K562 (cell line): Measurements from ENCODE around the gene PDCD11. TPM values are rescaled to one million over a fixed set of nuclear protein-coding genes. Genes with fewer than 3 reads are reported as not detected.
A peak's percentile ranks its signal among the peaks of the same experiment; 100 is the strongest.

Source experiments
- ATAC-seq: fragments of 200-7000 bp; cut with Tn5 transposase; 3 replicates; pipeline ENCODE4 v1.9.1; 2020; ENCODE audit warnings: moderate library complexity
- BruUV-seq: library from RNA; stranded (reverse); fragments of 400-500 nt; replicated peaks from 2 replicates; lab custom pipeline; 2021; lab: Mats Ljungman, UMichigan
- CTCF ChIA-PET: fragments of 300-600 bp; formaldehyde crosslinking; extraction: SDS; loops from one replicate; lab custom pipeline; 2021; ENCODE audit warnings: low intra/inter-chr PET ratio; lab: Yijun Ruan, JAX
- POLR2A ChIA-PET: fragments of 300-600, 350-650 bp; sonication (Branson Sonifier 250); formaldehyde crosslinking; extraction: SDS; loops from one replicate; lab custom pipeline; 2021; ENCODE audit warnings: antibody characterized with exemption, inconsistent platforms; lab: Yijun Ruan, JAX
- DNase-seq, 4 experiments: peaks; one replicate each; pipeline versions ENCODE4 v3.0.0 to v3.0.0-alpha.2; 2011 to 2018; ENCODE audit warnings: low spot score in 3 of 4, mixed read lengths in 3 of 4; ENCODE audit errors: extremely low read depth in 1 of 4
- FAIRE-seq: peaks from 2 replicates; lab custom pipeline; 2011; peaks lifted over from hg19 to GRCh38; lab: Jason Lieb, UNC
- H2AFZ ChIP-seq: 2 replicates; pipeline ENCODE4 v1.6.0; 2011; ENCODE audit warnings: low read depth, low read length, control low read depth, inconsistent platforms
- H3K27ac ChIP-seq: fragments of 200-600 bp; 3 replicates; pipeline ENCODE4 v1.8.0; 2011; ENCODE audit warnings: low read depth, mild to moderate bottlenecking, control low read depth, inconsistent platforms, low read length, moderate library complexity, mixed read lengths; ENCODE audit errors: extremely low read depth
- H3K27me3 ChIP-seq, 2 experiments: fragments of 300-600 bp in 1 of 2; 2 replicates in 1 of 2; 3 replicates in 1 of 2; pipeline versions ENCODE4 v1.6.0 to v1.8.0; 2011; ENCODE audit warnings: inconsistent platforms in 2 of 2, low read length in 2 of 2, mild to moderate bottlenecking in 1 of 2, mixed read lengths in 1 of 2, moderate library complexity in 1 of 2; ENCODE audit not compliant: control insufficient read depth in 2 of 2, insufficient read depth in 2 of 2
- H3K36me3 ChIP-seq: fragments of 300-600 bp; 3 replicates; pipeline ENCODE4 v1.8.0; 2011; ENCODE audit warnings: mild to moderate bottlenecking, low read length, inconsistent platforms; ENCODE audit not compliant: control insufficient read depth, insufficient read depth
- H3K4me1 ChIP-seq, 2 experiments: fragments of 200-600 bp in 1 of 2; replicated peaks in 1 of 2; 2 replicates in 1 of 2; 3 replicates in 1 of 2; pipeline versions ENCODE4 v1.5.1 to v1.8.0; 2011; ENCODE audit warnings: inconsistent platforms in 2 of 2, low read length in 2 of 2, mild to moderate bottlenecking in 1 of 2, mixed read lengths in 1 of 2, moderate library complexity in 1 of 2; ENCODE audit not compliant: control insufficient read depth in 2 of 2, insufficient read depth in 2 of 2
- H3K4me2 ChIP-seq: 2 replicates; pipeline ENCODE4 v1.6.1; 2011; ENCODE audit warnings: low read length, control low read depth, inconsistent platforms, mixed read lengths; ENCODE audit not compliant: insufficient read depth
- H3K4me3 ChIP-seq: fragments of 200-600 bp; sonication (generic), shearing (Covaris generic); 2 replicates; pipeline ENCODE4 v1.5.1; 2016; ENCODE audit warnings: control low read depth, inconsistent platforms
- H3K79me2 ChIP-seq: fragments of 200-600 bp; 3 replicates; pipeline ENCODE4 v1.8.0; 2011; ENCODE audit warnings: low read length, inconsistent platforms; ENCODE audit not compliant: control insufficient read depth, insufficient read depth
- H3K9ac ChIP-seq, 2 experiments: 2 replicates each; pipeline versions ENCODE4 v1.6.0 to v1.6.1; 2011; ENCODE audit warnings: low read depth in 2 of 2, low read length in 2 of 2, control low read depth in 1 of 2, inconsistent platforms in 1 of 2, mild to moderate bottlenecking in 1 of 2, mixed read lengths in 1 of 2; ENCODE audit not compliant: insufficient read depth in 1 of 2
- H3K9me1 ChIP-seq: one replicate; pipeline ENCODE4 v1.6.0; 2011; ENCODE audit warnings: inconsistent platforms, mild to moderate bottlenecking, low read length, moderate library complexity; ENCODE audit not compliant: control insufficient read depth, insufficient read depth
- H3K9me3 ChIP-seq: replicated peaks from 2 replicates; pipeline ENCODE4 v1.5.1; 2011; ENCODE audit warnings: low read depth, low read length, inconsistent platforms; ENCODE audit not compliant: control insufficient read depth, insufficient read depth
- H4K20me1 ChIP-seq: replicated peaks from 2 replicates; pipeline ENCODE4 v1.6.1; 2011; ENCODE audit warnings: low read length, inconsistent platforms, mixed read lengths; ENCODE audit not compliant: control insufficient read depth, insufficient read depth
- EGR1 ChIP-seq: fragments of 450-650 bp; conservative IDR thresholded peaks from 2 replicates; pipeline ENCODE4 v1.6.1; 2017; ENCODE audit warnings: mild to moderate bottlenecking
- HDAC8 ChIP-seq: fragments of 450-650 bp; IDR thresholded peaks from 2 replicates; pipeline ENCODE4 v1.6.1; 2016; ENCODE audit warnings: mild to moderate bottlenecking, missing genetic modification characterization, moderate library complexity, missing compliant biosample characterization
- HMGN3 ChIP-seq: IDR thresholded peaks from 2 replicates; pipeline ENCODE4 v1.6.1; 2011; ENCODE audit warnings: borderline replicate concordance, low read depth, mild to moderate bottlenecking, mixed read lengths, low read length; ENCODE audit not compliant: insufficient read length; ENCODE audit errors: extremely low read depth
- NFATC3 ChIP-seq: fragments of 450-650 bp; IDR thresholded peaks from 2 replicates; pipeline ENCODE4 v1.6.1; 2017; ENCODE audit warnings: mild to moderate bottlenecking
- RAD21 ChIP-seq, 2 experiments: fragments of 250-450 bp in 1 of 2; fragments of 450-650 bp in 1 of 2; sonication (Bioruptor Pico) in 1 of 2; formaldehyde crosslinking in 1 of 2; IDR thresholded peaks in 1 of 2; conservative IDR thresholded peaks in 1 of 2; 2 replicates each; pipeline versions ENCODE4 v1.4.0 to v1.8.0; 2020 to 2022; ENCODE audit warnings: mild to moderate bottlenecking in 2 of 2, moderate library complexity in 1 of 2
- SMARCB1 ChIP-seq: IDR thresholded peaks from 2 replicates; pipeline ENCODE4 v1.6.1; 2011; ENCODE audit warnings: improper control_type of control experiment, low read depth; ENCODE audit not compliant: insufficient read length
- STAG1 ChIP-seq: sonication (generic); formaldehyde crosslinking; IDR thresholded peaks from 2 replicates; pipeline ENCODE4 v1.5.0; 2020; ENCODE audit warnings: missing genetic modification reagents, borderline replicate concordance
- TAL1 ChIP-seq: fragments of 450-650 bp; IDR thresholded peaks from 2 replicates; pipeline ENCODE4 v1.6.1; 2016; ENCODE audit warnings: mild to moderate bottlenecking
- ZBTB33 ChIP-seq: sonication (generic); formaldehyde crosslinking; IDR thresholded peaks from 2 replicates; pipeline ENCODE4 v1.8.1; 2023; ENCODE audit warnings: mild to moderate bottlenecking, missing genetic modification reagents
- WGBS: fragments of 100-300 bp; shearing (Covaris generic); methylation state at CpG from one replicate; pipeline ENCODE4 v1.1.6; 2016; ENCODE audit warnings: low coverage, mixed read lengths; ENCODE audit not compliant: insufficient coverage; ENCODE audit errors: missing lambda C conversion rate; 5-methylcytosine and 5-hydroxymethylcytosine counted together
- in situ Hi-C: fragments of 300-500 bp; cut with MboI; formaldehyde crosslinking; loops from 4 replicates; pipeline ENCODE4 v1.15.0; 2018; ENCODE audit warnings: inconsistent platforms, mixed read lengths
- intact Hi-C: fragments of 100-400 bp; cut with micrococcal nuclease; formaldehyde crosslinking; loops from 2 replicates; pipeline ENCODE4 v1.14.2; 2022
- polyA plus RNA-seq, 8 experiments: library from polyadenylated mRNA; depleted of rRNA in 4 of 8; stranded (reverse) in 5 of 8; unstranded in 3 of 8; fragments of >200 nt; fragmentation: Nextera tagmentation in 2 of 8; fragmentation: Illumina TruSeq in 1 of 8; extraction: Ambion mirVana in 2 of 8; extraction: Trizol in 1 of 8; gene quantifications; 2 replicates each; pipeline versions ENCODE4 v1.2.1 to v1.2.3, GENCODE V29; 2011 to 2014; ENCODE audit warnings: inconsistent platforms in 1 of 8, missing spikeins in 1 of 8
- total RNA-seq, 7 experiments: library from RNA; depleted of rRNA in 6 of 7; stranded (reverse); fragments of >200 nt in 6 of 7; fragmentation: Illumina TruSeq in 2 of 7; extraction: Trizol in 2 of 7; gene quantifications; 2 replicates each; pipeline versions ENCODE4 v1.2.1 to v1.2.3, GENCODE V29; 2011 to 2021; ENCODE audit warnings: low replicate concordance in 1 of 7
- TF ChIP-seq, protein P1 (sequence below): fragments of 250-450 bp; sonication (Bioruptor Pico); IDR thresholded peaks from 2 replicates; pipeline ENCODE4 v1.5.0; 2021; ENCODE audit warnings: mild to moderate bottlenecking, moderate library complexity
- TF ChIP-seq, protein P2 (sequence below): sonication (generic); IDR thresholded peaks from 2 replicates; pipeline ENCODE4 v1.6.1; 2016
- TF ChIP-seq, protein P3 (sequence below), 2 experiments: fragments of 150-350 bp in 1 of 2; IDR thresholded peaks; 2 replicates each; pipeline ENCODE4 v1.6.1; 2012 to 2016; ENCODE audit warnings: low read depth in 2 of 2, low read length in 2 of 2, mild to moderate bottlenecking in 1 of 2, moderate library complexity in 1 of 2

PDCD11 gene
- total and polyA plus RNA-seq, 9 of the 15 experiments (the other 6 are each of a cell fraction or from before 2014, with no cell fraction given) = 14.8 to 73.8 (median 50.0) TPM

DNA sequence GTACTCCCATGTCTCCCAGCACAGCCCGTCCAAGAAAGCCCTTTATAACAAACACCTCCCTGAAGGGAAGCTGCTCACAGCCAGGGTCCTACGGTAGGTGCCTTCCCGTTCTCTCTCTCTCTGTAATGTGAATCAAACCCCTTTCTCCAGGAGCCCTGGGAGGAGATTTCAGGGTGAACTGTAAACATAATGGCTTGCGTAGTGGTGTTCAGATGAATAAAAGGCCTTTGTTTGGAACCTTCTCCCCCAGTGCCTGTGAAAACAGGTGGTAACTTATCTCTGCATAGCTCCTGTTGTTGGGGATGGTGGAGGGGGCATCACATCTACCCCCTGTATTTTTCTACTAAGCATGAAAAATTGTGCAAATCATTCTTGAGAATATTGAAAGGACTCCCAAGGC, 43.4 kb downstream of the PDCD11 start:
- H3K79me2 ChIP-seq = no peaks in the 10 kb centered on the region
- H3K9me3 ChIP-seq = no peaks in the 10 kb centered on the region
- no peak for FAIRE-seq
- H3K9me1 ChIP-seq = no peaks in the 10 kb centered on the region
- 100% methylated on average over 3 of the region's 4 CpGs for WGBS
- no peaks in the 10 kb centered on the region for H4K20me1 ChIP-seq
- in situ Hi-C loops (no loop called here), intact Hi-C loops (no loop called here)
- peaks cover 91% of the 10 kb centered on the region; the same call in 2 of the 3 replicates for H3K36me3 ChIP-seq
- no peaks in the 10 kb centered on the region for H3K27me3 ChIP-seq
- H2AFZ ChIP-seq = no peak overlapping the region
- H3K4me2 ChIP-seq = no peak overlapping the region
- ChIA-PET POLR2A (no interaction called here), CTCF (no interaction called here)
- H3K9ac ChIP-seq = no peak overlapping the region
- no peaks in the 10 kb centered on the region; a peak in 1 of 5 replicates for H3K4me1 ChIP-seq
- H3K27ac ChIP-seq = no peak overlapping the region
- no peak for ATAC-seq
- no peak overlapping the region for H3K4me3 ChIP-seq
- TSS peak; percentile 32 for BruUV-seq
- no peak for DNase-seq
- TF ChIP-seq NFATC3 (no peak), STAG1 (CRISPR knock-in tag) (no peak), TAL1 (no peak), HDAC8 (tag) (no peak), HMGN3 (no peak), SMARCB1 (no peak), ZBTB33 (CRISPR knock-in tag) (no peak), RAD21 (CRISPR knock-in tag; conservative IDR thresholded peaks at IDR 0.05 in 1 of 2, IDR thresholded peaks at IDR 0.05 in 1 of 2) (no peak), EGR1 (no peak)
- TF ChIP-seq, protein P1, sequence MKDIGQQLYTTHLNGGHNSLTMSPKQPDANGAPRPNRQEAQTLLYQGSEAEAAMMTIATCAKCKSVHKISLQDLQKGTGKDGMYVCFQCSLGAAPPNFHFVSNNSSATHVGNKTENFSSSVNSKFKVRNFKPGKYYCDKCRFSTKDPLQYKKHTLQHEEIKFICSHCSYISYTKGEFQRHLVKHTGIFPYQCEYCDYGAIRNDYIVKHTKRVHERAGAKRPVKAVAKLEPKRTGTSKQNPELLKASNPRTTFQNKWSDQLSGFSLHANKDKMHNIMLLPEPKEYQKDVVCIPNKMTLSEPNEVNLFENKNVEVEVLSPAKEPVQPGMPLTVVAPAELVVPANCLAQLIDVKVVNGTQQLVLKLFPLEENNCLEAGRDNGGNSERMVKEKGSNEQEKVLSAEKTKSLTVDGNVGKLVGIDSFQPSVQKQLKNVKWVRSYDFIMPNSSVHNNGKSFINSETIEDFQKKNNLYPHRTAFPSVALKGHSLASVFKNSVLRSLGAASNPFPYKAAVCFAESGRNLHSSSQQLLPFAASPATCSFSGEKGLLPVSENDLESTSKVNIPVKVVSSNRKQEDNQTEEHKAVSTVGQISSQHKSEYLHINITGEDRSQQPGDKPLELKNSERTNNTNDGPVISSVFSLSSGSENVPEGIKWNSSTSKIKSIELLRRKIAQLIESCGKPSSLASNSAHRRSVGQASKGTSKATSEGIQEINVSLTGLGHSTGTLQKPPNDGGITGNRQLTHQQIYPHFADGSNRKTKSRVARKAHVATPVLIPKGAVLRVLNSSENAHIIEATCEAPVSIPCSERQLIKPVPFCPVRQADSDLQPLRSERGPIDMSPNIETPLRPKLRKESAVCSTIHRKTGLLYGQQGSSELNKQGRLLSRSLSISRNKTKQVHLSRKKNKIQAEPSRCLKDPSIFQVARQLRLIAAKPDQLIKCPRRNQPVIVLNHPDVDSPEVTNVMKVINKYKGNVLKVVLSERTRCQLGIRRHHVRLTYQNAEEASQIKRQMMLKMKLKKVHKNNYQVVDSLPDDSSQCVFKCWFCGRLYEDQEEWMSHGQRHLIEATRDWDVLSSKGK (CRISPR knock-in tag) = no peak
- TF ChIP-seq, protein P2, sequence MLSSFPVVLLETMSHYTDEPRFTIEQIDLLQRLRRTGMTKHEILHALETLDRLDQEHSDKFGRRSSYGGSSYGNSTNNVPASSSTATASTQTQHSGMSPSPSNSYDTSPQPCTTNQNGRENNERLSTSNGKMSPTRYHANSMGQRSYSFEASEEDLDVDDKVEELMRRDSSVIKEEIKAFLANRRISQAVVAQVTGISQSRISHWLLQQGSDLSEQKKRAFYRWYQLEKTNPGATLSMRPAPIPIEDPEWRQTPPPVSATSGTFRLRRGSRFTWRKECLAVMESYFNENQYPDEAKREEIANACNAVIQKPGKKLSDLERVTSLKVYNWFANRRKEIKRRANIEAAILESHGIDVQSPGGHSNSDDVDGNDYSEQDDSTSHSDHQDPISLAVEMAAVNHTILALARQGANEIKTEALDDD = no peak
- TF ChIP-seq, protein P3, sequence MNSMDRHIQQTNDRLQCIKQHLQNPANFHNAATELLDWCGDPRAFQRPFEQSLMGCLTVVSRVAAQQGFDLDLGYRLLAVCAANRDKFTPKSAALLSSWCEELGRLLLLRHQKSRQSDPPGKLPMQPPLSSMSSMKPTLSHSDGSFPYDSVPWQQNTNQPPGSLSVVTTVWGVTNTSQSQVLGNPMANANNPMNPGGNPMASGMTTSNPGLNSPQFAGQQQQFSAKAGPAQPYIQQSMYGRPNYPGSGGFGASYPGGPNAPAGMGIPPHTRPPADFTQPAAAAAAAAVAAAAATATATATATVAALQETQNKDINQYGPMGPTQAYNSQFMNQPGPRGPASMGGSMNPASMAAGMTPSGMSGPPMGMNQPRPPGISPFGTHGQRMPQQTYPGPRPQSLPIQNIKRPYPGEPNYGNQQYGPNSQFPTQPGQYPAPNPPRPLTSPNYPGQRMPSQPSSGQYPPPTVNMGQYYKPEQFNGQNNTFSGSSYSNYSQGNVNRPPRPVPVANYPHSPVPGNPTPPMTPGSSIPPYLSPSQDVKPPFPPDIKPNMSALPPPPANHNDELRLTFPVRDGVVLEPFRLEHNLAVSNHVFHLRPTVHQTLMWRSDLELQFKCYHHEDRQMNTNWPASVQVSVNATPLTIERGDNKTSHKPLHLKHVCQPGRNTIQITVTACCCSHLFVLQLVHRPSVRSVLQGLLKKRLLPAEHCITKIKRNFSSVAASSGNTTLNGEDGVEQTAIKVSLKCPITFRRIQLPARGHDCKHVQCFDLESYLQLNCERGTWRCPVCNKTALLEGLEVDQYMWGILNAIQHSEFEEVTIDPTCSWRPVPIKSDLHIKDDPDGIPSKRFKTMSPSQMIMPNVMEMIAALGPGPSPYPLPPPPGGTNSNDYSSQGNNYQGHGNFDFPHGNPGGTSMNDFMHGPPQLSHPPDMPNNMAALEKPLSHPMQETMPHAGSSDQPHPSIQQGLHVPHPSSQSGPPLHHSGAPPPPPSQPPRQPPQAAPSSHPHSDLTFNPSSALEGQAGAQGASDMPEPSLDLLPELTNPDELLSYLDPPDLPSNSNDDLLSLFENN (IDR thresholded peaks at IDR 0.05; ENCODE audit: low read depth in 2 of 2, low read length in 2 of 2) = no peak
